ENCODE measurements around the gene BET1L. TPM values are rescaled to one million over a fixed set of nuclear protein-coding genes. Genes with fewer than 3 reads are reported as not detected.

The BET1L gene, protein sequence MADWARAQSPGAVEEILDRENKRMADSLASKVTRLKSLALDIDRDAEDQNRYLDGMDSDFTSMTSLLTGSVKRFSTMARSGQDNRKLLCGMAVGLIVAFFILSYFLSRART
- polyA plus RNA-seq (2012; ENCODE audit: low read depth, missing spikeins) = 31.1 TPM

GRCh38 chr11:207208-207862, at the start of gene BET1L, which contains the start of gene RIC8A:
Gene BET1L (minus strand): TSS chr11:207399. CDS start chr11:207321, 78 bp downstream.
Gene RIC8A (plus strand): TSS chr11:207708. CDS start chr11:208855, 1,147 bp downstream.
- peak; percentile 79 for TF ChIP-seq POLR2AphosphoS5 (IDR thresholded peaks at IDR 0.05; ENCODE audit: low read depth, low read length)
- peak; percentile 67 for TF ChIP-seq SPI1 (IDR thresholded peaks at IDR 0.05; ENCODE audit: low read depth, low read length)
- peak; percentile 85 for TF ChIP-seq POLR2A (IDR thresholded peaks at IDR 0.05; ENCODE audit: low read depth, low read length)
- TF ChIP-seq PAX5 (IDR thresholded peaks at IDR 0.05; ENCODE audit: insufficient read depth, low read length, severe bottlenecking) = no peak
- no peak; the same call in 1 of the 2 replicates for TF ChIP-seq POU2F2 (IDR thresholded peaks at IDR 0.05; ENCODE audit: low read depth, low read length)
- peak; percentile 30 for TF ChIP-seq TAF1 (IDR thresholded peaks at IDR 0.05; ENCODE audit: low read depth, low read length)
- FAIRE-seq = peak; percentile 100

DNA sequence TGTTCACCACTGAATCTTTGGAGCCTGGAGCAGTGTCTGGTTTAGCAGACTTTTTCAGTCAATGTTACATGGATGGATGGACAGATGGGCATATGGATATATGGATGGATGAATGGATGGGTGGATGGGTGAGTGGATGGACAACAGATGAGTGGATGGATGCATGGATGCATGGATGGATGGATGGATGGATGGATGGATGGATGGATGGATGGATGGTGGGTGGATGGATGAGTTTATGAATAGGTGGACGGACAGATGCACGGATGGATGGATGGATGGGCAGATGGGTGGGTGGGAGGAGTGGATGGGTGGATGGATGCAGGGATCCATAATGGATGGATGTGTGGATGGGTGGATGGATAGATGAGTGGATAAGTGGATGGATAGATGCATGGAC, 48.6 kb upstream of the BET1L start:
- DNase-seq (ENCODE audit: insufficient read length, low spot score) (no peak), FAIRE-seq (peak; percentile 31)
- no peak for TF ChIP-seq POLR2A (IDR thresholded peaks at IDR 0.05; ENCODE audit: low read depth, low read length)
- no peak for TF ChIP-seq TAF1 (IDR thresholded peaks at IDR 0.05; ENCODE audit: low read depth, low read length)
- TF ChIP-seq PAX5 (IDR thresholded peaks at IDR 0.05; ENCODE audit: insufficient read depth, low read length, severe bottlenecking) = no peak
- no peak for TF ChIP-seq SPI1 (IDR thresholded peaks at IDR 0.05; ENCODE audit: low read depth, low read length)
- no peak for TF ChIP-seq POU2F2 (IDR thresholded peaks at IDR 0.05; ENCODE audit: low read depth, low read length)
- TF ChIP-seq POLR2AphosphoS5 (IDR thresholded peaks at IDR 0.05; ENCODE audit: low read depth, low read length) = no peak

More at GRCh38 chr11:207208-207862, at the start of gene BET1L, which contains the start of gene RIC8A:
- peak; percentile 98 for DNase-seq (ENCODE audit: insufficient read length, low spot score)

DNA sequence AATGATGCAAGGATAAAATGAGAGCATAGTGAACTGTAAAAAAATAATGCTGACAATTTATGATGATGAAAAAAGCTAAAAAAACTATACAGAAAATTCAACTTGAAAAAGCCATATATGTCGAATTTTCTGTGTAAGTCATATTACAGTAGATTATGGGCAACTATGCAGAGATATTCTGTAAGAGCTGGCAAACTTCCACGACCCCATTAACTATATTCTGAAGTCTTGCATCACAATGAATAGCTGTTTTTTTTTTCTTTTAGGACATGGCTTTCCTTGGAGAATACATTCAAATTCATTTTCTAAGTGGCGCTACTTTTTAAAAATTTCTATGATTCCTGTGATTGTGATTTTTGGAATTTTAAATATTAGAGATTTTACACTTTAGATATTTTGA, 48.0 kb upstream of the BET1L start:
- DNase-seq (ENCODE audit: insufficient read length, low spot score) (no peak), FAIRE-seq (no peak)
- TF ChIP-seq SPI1 (IDR thresholded peaks at IDR 0.05; ENCODE audit: low read depth, low read length) (no peak), POU2F2 (IDR thresholded peaks at IDR 0.05; ENCODE audit: low read depth, low read length) (no peak)

DNA sequence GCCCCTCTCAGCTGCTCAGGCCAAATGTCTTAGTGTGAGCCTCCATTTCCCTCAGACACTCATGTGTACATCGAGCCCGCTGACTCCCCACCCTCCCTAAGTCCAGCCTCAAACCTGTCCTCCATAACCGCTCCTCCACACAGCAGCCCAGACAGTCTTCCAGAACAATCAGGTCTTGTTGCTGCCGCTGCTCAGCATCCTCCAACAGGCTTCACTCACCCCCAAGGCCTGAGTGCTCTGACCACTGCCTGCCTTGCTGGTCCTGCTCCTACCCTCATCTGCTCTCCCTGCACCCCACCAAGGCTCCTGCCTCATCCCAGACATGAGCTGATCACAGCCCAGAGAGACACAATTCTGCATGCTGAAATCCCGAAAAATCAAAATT, 46.7 kb upstream of the BET1L start:
- TF ChIP-seq PAX5 (IDR thresholded peaks at IDR 0.05; ENCODE audit: insufficient read depth, low read length, severe bottlenecking) = no peak
- no peak; the same call in 1 of the 2 replicates for TF ChIP-seq POLR2AphosphoS5 (IDR thresholded peaks at IDR 0.05; ENCODE audit: low read depth, low read length)
- no peak for TF ChIP-seq POU2F2 (IDR thresholded peaks at IDR 0.05; ENCODE audit: low read depth, low read length)
- no peak for TF ChIP-seq TAF1 (IDR thresholded peaks at IDR 0.05; ENCODE audit: low read depth, low read length)
- TF ChIP-seq POLR2A (IDR thresholded peaks at IDR 0.05; ENCODE audit: low read depth, low read length) = no peak
- no peak for TF ChIP-seq SPI1 (IDR thresholded peaks at IDR 0.05; ENCODE audit: low read depth, low read length)
- FAIRE-seq (no peak), DNase-seq (ENCODE audit: insufficient read length, low spot score) (no peak)

DNA sequence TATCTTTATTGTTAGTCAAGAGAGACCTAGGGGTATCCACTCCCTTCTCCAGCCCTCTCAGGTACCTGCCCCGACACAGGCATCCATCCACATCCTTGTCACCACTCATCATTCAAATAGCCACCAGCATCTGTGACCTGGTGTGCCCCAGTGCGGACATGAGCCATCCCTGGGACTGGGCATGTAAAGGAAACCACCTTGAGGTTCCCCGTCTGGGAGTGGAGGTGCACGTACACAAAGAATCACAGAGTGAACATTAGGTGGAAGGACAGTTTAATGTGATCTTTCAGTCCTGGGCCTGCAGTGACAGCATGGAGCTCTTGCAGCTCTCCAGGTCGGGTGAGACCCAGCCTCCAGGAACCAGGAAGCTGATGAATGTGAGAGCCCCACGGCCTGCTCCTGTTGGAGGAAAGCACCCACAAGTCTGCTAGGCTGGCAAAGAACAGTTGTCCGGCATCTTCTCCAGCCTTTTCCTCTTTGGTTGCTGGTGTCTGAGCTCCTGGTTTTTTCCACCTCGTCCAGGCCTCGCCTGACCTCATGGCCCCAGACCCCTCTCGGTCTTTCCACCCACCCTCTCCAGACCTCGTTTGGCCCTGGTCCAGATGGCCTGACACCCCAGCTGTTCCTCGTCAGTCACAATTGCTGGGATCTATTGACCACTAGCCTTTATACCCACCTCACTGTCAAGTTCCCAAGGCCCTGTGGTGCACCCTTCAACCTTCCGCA, 46.1 kb upstream of the BET1L start:
- no peak for FAIRE-seq
- no peak for DNase-seq (ENCODE audit: insufficient read length, low spot score)
- no peak for TF ChIP-seq POLR2A (IDR thresholded peaks at IDR 0.05; ENCODE audit: low read depth, low read length)
- no peak for TF ChIP-seq TAF1 (IDR thresholded peaks at IDR 0.05; ENCODE audit: low read depth, low read length)
- no peak for TF ChIP-seq SPI1 (IDR thresholded peaks at IDR 0.05; ENCODE audit: low read depth, low read length)
- TF ChIP-seq PAX5 (IDR thresholded peaks at IDR 0.05; ENCODE audit: insufficient read depth, low read length, severe bottlenecking) = no peak
- TF ChIP-seq POLR2AphosphoS5 (IDR thresholded peaks at IDR 0.05; ENCODE audit: low read depth, low read length) = peak; percentile 22; the same call in 1 of the 2 replicates

DNA sequence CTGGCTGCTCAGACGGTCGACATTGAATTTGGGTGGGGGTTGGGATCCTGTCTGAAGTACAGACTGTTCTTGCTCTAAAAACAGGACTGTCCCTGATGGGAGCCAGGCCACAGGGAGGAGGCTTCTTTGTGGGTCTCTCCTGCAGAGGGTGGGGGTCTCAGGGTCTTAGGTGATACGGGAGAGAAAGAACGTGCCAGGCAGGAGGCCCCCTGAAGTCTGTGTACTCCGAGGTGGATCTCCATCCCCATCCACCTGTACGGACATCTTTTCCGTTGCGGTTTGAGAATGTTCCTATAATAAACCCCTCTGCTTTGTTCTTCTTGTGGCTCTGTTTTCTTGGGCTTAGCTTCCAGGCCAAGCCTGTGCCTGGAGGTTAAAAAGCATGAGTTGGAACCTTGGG, 45.5 kb upstream of the BET1L start:
- no peak for TF ChIP-seq SPI1 (IDR thresholded peaks at IDR 0.05; ENCODE audit: low read depth, low read length)
- TF ChIP-seq TAF1 (IDR thresholded peaks at IDR 0.05; ENCODE audit: low read depth, low read length) = no peak
- no peak for TF ChIP-seq POLR2A (IDR thresholded peaks at IDR 0.05; ENCODE audit: low read depth, low read length)
- TF ChIP-seq POLR2AphosphoS5 (IDR thresholded peaks at IDR 0.05; ENCODE audit: low read depth, low read length) = no peak
- no peak for TF ChIP-seq POU2F2 (IDR thresholded peaks at IDR 0.05; ENCODE audit: low read depth, low read length)
- TF ChIP-seq PAX5 (IDR thresholded peaks at IDR 0.05; ENCODE audit: insufficient read depth, low read length, severe bottlenecking) = no peak
- FAIRE-seq (no peak), DNase-seq (ENCODE audit: insufficient read length, low spot score) (no peak)

DNA sequence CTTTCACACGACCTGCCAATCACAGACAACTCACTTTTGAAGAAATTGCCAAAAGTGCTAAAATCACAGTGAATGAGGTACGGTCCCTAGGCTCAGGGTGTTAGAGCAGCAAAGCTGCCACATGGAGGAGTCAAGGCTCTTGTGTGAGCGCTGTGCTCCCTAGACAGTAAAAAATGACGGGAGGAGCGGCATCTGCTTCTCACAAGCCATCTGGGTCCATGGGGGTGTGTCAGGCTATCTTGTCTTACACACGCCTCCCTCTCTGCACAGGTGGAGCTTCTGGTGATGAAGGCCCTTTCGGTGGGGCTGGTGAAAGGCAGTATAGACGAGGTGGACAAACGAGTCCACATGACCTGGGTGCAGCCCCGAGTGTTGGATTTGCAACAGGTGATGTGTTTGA, 44.4 kb upstream of the BET1L start:
- DNase-seq (ENCODE audit: insufficient read length, low spot score) (no peak), FAIRE-seq (no peak)
- no peak for TF ChIP-seq SPI1 (IDR thresholded peaks at IDR 0.05; ENCODE audit: low read depth, low read length)
- TF ChIP-seq POLR2A (IDR thresholded peaks at IDR 0.05; ENCODE audit: low read depth, low read length) = no peak
- TF ChIP-seq PAX5 (IDR thresholded peaks at IDR 0.05; ENCODE audit: insufficient read depth, low read length, severe bottlenecking) = no peak
- no peak for TF ChIP-seq TAF1 (IDR thresholded peaks at IDR 0.05; ENCODE audit: low read depth, low read length)
- no peak for TF ChIP-seq POLR2AphosphoS5 (IDR thresholded peaks at IDR 0.05; ENCODE audit: low read depth, low read length)
- TF ChIP-seq POU2F2 (IDR thresholded peaks at IDR 0.05; ENCODE audit: low read depth, low read length) = no peak

DNA sequence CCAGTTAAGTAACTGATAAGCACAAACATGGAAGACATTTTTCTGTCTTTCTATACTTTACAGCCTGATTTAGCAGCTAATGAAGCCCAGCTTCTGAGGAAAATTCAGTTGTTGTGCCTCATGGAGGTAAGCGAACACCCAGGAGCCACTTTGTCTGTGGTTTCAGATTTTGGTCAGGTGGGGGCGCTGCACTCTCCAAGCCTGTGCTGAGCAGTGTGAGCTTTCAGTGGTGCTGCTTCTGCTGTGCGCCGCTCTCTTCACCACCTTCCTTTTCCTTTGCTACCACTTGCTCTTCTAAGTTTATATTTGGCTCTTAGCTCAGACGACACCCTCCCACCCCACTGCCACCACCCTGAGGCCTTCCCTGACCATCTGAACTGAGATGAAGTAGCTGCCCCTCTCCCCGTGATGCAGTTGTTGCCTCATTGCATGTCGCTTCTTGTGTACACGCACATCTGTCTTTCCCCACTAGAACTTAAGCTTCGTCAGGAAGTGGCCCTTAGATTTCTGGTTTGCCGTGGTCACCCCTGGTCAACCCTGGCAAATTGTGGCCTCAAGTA, 43.6 kb upstream of the BET1L start:
- TF ChIP-seq PAX5 (IDR thresholded peaks at IDR 0.05; ENCODE audit: insufficient read depth, low read length, severe bottlenecking) (no peak), POU2F2 (IDR thresholded peaks at IDR 0.05; ENCODE audit: low read depth, low read length) (no peak), POLR2AphosphoS5 (IDR thresholded peaks at IDR 0.05; ENCODE audit: low read depth, low read length) (no peak), SPI1 (IDR thresholded peaks at IDR 0.05; ENCODE audit: low read depth, low read length) (no peak), POLR2A (IDR thresholded peaks at IDR 0.05; ENCODE audit: low read depth, low read length) (no peak), TAF1 (IDR thresholded peaks at IDR 0.05; ENCODE audit: low read depth, low read length) (no peak)
- FAIRE-seq (peak; percentile 91), DNase-seq (ENCODE audit: insufficient read length, low spot score) (no peak)

DNA sequence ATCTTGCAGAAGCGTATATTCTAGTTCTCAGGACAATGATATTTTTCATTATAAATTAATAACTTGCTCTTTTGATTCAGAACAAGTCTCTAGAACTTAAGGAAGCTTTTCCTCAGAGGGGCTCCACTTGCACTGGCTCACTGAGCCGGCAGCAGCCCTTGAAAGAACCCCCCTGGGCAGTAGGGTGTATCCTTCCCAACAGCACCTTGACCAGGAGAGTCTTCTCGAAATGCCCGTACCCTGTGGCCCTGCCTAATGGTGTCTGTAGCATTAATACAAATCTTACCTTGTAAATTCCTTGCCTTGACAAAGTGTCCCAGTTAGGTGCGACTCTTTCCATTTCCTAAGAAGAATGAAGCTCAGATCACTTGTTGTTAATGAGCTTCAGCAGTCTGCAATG, 43.1 kb upstream of the BET1L start:
- no peak for TF ChIP-seq POLR2AphosphoS5 (IDR thresholded peaks at IDR 0.05; ENCODE audit: low read depth, low read length)
- no peak for TF ChIP-seq POLR2A (IDR thresholded peaks at IDR 0.05; ENCODE audit: low read depth, low read length)
- no peak for TF ChIP-seq SPI1 (IDR thresholded peaks at IDR 0.05; ENCODE audit: low read depth, low read length)

More for the DNA sequence above, 43.1 kb upstream of the BET1L start:
- DNase-seq (ENCODE audit: insufficient read length, low spot score) (no peak), FAIRE-seq (no peak)

Measured in GM12891 (cell line).